Activated T-cell treated with anti-CD3 and anti-CD28 coated beads for 1 hour (primary cell): Measurements from ENCODE around the gene AMER2.
"Not testable (repeated sequence)": the region's sequence is repeated elsewhere in the genome, so short reads cannot be mapped to it uniquely, and the experiment has no call there.

Experiments used
- DNase-seq: peaks from one replicate; pipeline ENCODE4 v3.0.0-alpha.2; 2020; ENCODE audit warnings: low read depth

The AMER2 gene

DNA sequence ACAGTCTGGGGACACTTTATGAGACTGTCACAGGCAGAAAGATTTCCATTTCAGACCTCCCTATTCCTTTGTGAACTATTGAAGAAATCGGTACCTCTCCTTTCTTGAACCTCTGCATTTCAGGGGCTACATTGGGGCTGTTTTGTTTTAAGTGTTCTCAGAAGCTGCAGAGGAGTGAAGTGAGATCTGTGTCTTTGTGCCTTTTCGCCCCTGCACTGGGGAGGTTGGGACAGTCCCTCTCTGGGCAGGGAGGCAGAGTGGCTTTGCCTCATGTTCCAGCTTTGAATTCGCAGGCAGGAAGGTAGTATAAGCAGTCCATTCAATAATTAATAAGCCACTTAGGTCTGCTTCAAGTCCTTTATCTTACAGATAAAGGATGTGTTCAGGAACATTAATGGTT lies 9.5 kb upstream of the AMER2 start:
- DNase-seq, result no peak

DNA sequence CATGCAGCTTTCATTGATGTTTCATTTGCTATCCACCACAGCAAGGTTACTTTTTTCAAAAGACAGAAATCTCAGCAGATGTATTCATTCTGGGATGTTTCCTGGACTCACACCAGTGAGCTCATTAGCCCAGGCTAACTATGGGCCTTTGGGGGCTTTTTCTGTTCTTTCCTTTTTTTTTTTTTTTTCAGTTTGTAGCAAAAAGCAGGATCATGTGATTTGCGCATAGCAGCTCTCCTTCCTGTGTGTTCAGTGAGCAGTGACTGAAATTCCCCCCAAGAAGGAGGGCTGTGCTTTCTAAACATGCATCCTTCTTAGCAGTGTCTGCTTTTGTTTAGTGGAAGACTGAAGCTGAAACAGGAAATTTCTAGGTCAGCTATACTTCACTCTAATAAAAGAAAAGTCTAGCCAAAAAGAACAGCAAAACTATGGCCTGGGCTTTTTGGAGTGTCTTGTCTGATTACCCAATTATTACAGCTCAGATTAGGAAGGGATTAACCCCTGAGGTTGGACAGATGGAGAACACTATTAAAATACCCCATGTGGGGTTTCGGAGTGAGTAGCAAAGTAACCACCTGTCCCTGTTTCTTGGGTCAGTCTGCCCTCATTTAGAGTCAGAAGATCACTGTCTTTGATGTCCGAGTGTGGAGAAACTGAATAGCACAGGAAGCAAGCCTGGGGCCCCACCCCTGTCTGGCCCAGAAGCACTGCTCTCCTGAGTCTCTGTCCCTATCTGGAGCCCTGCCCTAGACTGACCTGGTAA lies 8.9 kb upstream of the AMER2 start:
- no peak for DNase-seq

- DNase-seq, result no peak
These were observed 8.0 kb upstream of the AMER2 start for GRCh38 chr13:25179832-25180774.

DNA sequence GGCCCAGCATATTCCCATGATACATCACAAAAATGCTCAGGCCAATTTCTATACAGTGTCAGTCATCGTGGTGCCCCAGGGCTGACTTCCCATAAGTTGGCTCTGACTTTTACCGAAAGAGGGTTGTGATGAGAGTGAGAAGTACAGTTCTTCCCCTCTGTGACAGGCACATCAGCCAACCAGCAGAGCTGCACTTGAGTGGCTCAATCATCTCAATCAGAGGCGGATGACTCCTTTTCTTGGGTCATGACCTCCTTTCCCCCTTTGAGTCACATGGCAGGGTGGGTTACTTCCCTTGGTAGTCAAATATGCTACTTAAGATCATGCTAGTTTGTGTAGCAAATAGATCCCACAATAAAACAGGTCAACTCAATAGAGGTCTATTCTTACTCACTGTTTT lies 6.9 kb upstream of the AMER2 start:
- DNase-seq, result no peak

DNA sequence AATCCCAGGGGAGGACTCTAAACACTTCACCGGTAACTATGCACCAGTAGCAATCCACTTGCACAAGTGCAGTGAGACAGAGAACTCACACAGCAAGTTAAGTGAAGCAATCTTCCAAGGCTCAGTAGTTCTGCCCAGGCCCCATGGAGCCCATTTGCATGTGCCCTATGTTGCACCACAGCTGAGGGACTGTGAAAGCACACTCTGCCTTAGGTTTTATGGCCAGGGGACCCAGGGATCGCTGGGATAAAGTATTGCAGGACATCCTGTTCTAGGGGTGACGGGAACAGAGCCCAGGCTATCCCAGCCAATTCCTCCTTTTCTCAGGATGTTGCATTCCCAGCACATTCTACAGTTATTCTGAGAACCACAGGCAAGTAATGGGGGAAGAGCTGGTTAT lies 6.0 kb upstream of the AMER2 start:
- no peak for DNase-seq

GRCh38 chr13:25177636-25178035 lies 5.5 kb upstream of the AMER2 start:
- DNase-seq, result no peak

DNA sequence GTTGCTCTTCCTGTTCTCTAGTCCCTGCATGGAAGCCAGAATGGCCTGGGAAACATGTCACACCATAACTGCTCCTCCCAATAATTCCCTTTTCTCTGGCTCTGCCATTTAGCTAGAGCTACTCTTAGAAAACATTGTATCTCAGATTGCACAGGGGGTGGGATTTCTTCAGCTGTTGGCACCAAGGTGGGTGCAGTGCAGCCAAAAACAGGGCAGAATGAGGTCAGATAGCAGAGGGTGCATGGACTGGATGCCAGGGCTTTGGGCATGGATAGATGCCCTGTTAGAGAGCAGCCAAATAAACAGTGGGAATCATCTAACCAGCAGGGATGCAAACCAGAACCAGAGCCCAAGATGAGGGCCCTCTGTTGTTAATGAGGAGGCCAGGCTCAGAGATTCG lies 4.9 kb upstream of the AMER2 start:
- DNase-seq, result no peak

- no peak for DNase-seq
These were observed 3.3 kb upstream of the AMER2 start for GRCh38 chr13:25175431-25175830.

- no peak for DNase-seq
These were observed 2.9 kb upstream of the AMER2 start for GRCh38 chr13:25175026-25175425.

- no peak for DNase-seq
These were observed 2.2 kb upstream of the AMER2 start for GRCh38 chr13:25174304-25174703.

- no peak for DNase-seq
These were observed 179 bp upstream of the AMER2 start for GRCh38 chr13:25172303-25172630.

- DNase-seq, result no peak
These were observed 945 bp downstream of the AMER2 start for GRCh38 chr13:25171170-25171516.

- DNase-seq, result no peak
These were observed 1.5 kb downstream of the AMER2 start for GRCh38 chr13:25170554-25171111.

DNA sequence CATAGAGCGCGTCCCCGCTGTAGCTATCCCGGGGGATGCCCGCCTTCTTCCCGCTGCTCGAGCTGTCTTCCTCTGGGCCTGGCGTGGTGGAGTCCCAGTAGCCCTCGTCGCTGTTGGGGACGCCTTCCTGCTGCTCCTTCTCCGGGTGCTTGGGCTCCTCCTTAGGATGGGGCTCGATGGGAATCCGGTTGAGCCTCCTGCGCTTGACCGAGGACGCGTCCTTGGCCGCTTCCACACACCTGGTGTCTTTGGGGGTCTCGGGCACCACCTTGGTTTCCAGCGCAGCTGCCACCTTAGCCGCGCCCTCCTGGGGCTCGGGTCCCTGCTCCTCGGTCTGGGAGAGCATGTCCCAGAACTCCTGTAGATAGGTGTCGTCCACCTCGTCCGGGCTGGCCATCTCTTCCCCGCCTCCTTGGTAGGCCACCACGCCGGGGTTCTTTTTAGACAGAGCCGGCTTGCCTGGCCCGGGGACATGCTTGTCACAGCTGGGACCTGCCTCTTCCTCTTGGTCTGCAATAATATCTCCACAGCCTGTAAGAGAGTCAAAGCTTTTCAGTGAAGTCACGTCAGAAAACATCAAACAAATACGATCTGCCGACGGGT lies 2.0 kb downstream of the AMER2 start:
- no peak for DNase-seq

DNA sequence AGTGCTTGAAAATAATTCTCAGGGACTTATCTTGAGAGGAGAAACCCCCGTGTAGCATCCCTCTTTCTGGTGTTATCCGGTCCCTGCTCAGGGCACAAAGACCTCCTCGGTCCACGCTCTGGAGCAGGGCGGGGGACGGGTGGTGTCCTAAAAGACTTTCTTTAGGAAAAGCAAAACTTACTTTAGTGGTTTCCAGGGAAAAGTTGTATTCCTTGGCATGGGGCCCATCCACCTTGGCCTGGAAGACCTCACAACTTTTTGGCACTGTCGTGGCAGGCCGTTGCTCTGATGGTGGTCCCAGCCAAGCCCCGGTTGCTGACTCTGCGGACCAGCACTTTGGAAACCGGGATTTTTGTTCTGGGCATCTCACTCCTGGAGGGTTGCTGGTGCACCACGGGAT lies 2.7 kb downstream of the AMER2 start:
- DNase-seq, result no peak

- DNase-seq, result no peak
These were observed 3.3 kb downstream of the AMER2 start for GRCh38 chr13:25168790-25169189.

DNA sequence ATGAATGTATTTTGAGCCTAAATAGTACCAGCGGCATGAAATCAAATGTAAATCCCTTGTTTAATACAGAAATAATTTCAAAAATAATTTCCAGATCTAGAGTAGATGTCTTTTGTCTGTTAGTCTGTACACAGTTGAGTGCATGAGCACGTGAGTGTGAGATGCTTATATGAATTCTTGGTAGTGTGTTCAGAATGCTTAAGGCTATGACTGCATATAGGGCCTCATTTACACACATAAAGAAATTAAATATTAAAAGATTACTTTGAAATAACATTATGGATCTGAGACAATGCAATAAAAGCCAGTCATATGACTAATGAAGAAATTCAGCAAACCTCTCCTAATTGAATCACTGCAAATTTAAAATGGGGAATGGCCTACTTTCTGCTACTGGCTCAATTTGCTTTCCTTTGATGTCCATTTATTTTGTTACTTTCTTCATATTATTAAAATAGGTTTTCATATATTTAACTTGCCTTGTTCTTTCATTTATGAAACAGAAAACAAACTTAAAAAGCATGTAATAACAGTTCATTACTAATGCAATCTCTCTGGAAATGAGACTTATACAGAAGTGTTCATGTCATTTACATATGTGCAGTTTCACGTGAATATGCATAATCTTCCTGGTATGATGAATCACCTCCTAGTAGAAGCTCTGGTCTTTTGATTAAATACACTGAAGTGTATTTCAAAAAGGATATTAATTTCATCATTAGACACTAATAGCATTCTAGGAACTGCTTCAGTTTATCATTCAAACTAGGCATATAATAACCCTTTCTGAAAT lies 4.5 kb downstream of the AMER2 start:
- no peak for DNase-seq

- no peak for DNase-seq
These were observed 5.8 kb downstream of the AMER2 start for GRCh38 chr13:25166306-25166705.

DNA sequence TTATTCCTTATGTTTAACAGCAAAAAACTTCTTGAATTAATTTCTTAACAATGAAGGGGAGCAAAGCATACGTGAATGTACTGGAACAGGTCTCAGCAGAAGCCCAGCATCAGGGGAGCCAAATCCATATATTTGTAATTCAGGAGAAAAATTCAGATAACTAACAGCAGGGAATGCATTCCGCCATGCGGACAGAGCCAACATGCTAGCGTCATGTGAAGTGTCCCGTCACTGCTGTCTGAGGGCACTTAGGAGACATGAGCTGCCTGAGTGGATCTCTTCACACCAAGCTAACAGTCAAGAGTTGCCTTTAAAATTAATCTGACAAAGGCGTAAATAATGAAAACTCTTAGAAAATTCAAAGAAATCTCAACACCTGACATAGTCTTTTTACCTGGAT lies 6.4 kb downstream of the AMER2 start:
- DNase-seq, result no peak

DNA sequence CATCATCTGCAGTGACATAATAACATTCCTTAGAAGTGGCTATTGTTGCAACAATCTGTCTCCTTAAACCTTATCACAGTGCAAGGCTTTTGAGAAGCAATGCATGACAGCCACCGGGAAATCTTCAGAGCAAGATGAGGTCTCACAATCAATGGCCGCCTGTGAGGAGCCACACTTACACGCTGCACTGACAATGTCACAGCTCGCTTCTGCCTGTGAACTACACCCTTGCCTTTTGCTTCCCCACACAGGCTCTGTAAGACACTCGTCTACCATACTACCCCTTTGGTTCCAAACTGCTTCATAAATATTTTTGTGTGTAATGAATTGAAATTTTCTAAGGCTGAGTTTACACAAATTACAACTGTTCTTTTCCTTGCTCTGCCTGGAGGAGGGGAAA lies 6.9 kb downstream of the AMER2 start:
- not testable (repeated sequence) for DNase-seq

DNA sequence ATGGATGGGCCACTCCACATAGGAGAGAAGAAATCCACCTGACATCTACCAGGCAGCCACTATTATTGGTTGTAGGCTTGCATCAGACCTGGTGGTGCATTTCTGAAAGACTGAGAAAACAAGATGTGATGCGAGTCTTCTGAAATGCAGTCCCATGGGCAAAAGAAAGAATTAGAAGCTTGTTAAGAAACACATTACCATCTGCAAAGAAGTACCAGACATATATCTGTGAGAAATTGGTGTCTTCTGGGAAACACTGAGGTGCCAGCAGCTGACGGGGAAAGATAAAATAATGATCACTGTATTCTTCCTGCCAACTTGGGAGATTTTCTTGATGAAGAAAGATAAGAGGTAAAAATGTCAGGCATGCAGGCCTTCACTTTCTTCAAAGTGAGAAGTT lies 14.4 kb downstream of the AMER2 start:
- no peak for DNase-seq

- DNase-seq, result no peak
These were observed 18.4 kb downstream of the AMER2 start for GRCh38 chr13:25153736-25154135.
